ENCODE results near the gene ARSA. TPM values are rescaled to one million over a fixed set of nuclear protein-coding genes. Genes with fewer than 3 reads are reported as not detected.
"Not testable (repeated sequence)": the region's sequence is repeated elsewhere in the genome, so short reads cannot be mapped to it uniquely, and the experiment has no call there.

Gene ARSA
- polyA plus RNA-seq, 1 donor = 15.2 TPM

- no peak for DNase-seq
Observed at GRCh38 chr22:50656122-50657070, 28.4 kb upstream of the ARSA start.

- DNase-seq = not testable (repeated sequence)
Observed at GRCh38 chr22:50654664-50655063, 26.7 kb upstream of the ARSA start.

GRCh38 chr22:50653256-50653655 is 25.3 kb upstream of the ARSA start:
- DNase-seq = no peak

GRCh38 chr22:50643821-50644101 is 15.8 kb upstream of the ARSA start:
- not testable (repeated sequence) for DNase-seq

- not testable (repeated sequence) for DNase-seq
Observed at GRCh38 chr22:50643021-50643820, 15.3 kb upstream of the ARSA start.

- DNase-seq = peak; percentile 71
Observed at GRCh38 chr22:50641696-50642607, 14.0 kb upstream of the ARSA start.

- no peak for DNase-seq
Observed at GRCh38 chr22:50640857-50641647, 13.1 kb upstream of the ARSA start.

- DNase-seq = not testable (repeated sequence)
Observed at GRCh38 chr22:50640296-50640695, 12.3 kb upstream of the ARSA start.

GRCh38 chr22:50635591-50635990 is 7.6 kb upstream of the ARSA start:
- no peak for DNase-seq

- DNase-seq = no peak
Observed at GRCh38 chr22:50633771-50634170, 5.8 kb upstream of the ARSA start.

- DNase-seq = no peak
Observed at GRCh38 chr22:50633086-50633485, 5.1 kb upstream of the ARSA start.

GRCh38 chr22:50630376-50630775 is 2.4 kb upstream of the ARSA start:
- DNase-seq = no peak

GRCh38 chr22:50628543-50629134 is 687 bp upstream of the ARSA start:
- no peak for DNase-seq

- DNase-seq = no peak
Observed at GRCh38 chr22:50626850-50627641, 906 bp downstream of the ARSA start.

GRCh38 chr22:50626314-50626849 is 1.6 kb downstream of the ARSA start:
- no peak for DNase-seq

GRCh38 chr22:50625568-50626313 is 2.2 kb downstream of the ARSA start:
- DNase-seq = no peak

- no peak for DNase-seq
Observed at GRCh38 chr22:50625131-50625567, 2.8 kb downstream of the ARSA start.

GRCh38 chr22:50624347-50625130 is 3.4 kb downstream of the ARSA start:
- DNase-seq = no peak
